ENCODE data around the gene SLC6A9. TPM values are rescaled to one million over a fixed set of nuclear protein-coding genes. Genes with fewer than 3 reads are reported as not detected.

The SLC6A9 gene
- total and polyA plus RNA-seq, 2 of the 8 experiments (the other 6 are each of a cell fraction or from before 2014, with no cell fraction given) = 20.2 to 24.2 TPM

- Histone ChIP-seq H3K9me3 (ENCODE audit: insufficient read depth in 2 of 2, low read depth in 1 of 2, low read length in 1 of 2) (no peaks in the 10 kb centered on the region), H3K4me1 (replicated peaks in 1 of 4; ENCODE audit: control insufficient read depth in 3 of 4, insufficient read depth in 4 of 4, low read length in 3 of 4) (peaks cover 4 to 22% (median 16%) of the 10 kb centered on the region in 4 experiments), H3K79me2 (ENCODE audit: control insufficient read depth in 1 of 2, insufficient read depth in 2 of 2, low read length in 2 of 2) (peaks cover 0 to 24% of the 10 kb centered on the region in 2 experiments; a peak in 2 of 4 replicates), H2BK12ac (ENCODE audit: low read depth, low read length) (no peak overlapping the region), H3K27ac (ENCODE audit: low read depth, low read length) (no peak overlapping the region), H3K4me3 (ENCODE audit: extremely low read depth in 1 of 4, insufficient read depth in 2 of 4, low read depth in 3 of 4, low read length in 4 of 4) (peak overlapping the region; percentile 71 to 90 (median 76)), H3K14ac (ENCODE audit: insufficient read length) (no peak overlapping the region), H3K23ac (ENCODE audit: insufficient read length) (no peak overlapping the region), H3K56ac (replicated peaks; ENCODE audit: insufficient read length, low read depth, low read length) (no peak overlapping the region), H4K20me1 (replicated peaks in 1 of 2; ENCODE audit: control insufficient read depth in 1 of 2, insufficient read depth in 2 of 2, low read length in 2 of 2) (peaks cover 2 to 32% of the 10 kb centered on the region in 2 experiments), H2BK120ac (replicated peaks; ENCODE audit: low read depth, low read length) (no peak overlapping the region), H2BK20ac (ENCODE audit: low read length) (no peak overlapping the region), H3K27me3 (replicated peaks in 1 of 4; ENCODE audit: control insufficient read depth in 3 of 4, extremely low read depth in 1 of 4, insufficient read depth in 3 of 4, low read length in 3 of 4) (no peaks in the 10 kb centered on the region), H2BK5ac (ENCODE audit: low read depth, low read length) (no peak overlapping the region), H3K36me3 (ENCODE audit: control insufficient read depth in 2 of 4, insufficient read depth in 4 of 4, low read length in 3 of 4) (peaks cover 2 to 25% (median 15%) of the 10 kb centered on the region in 4 experiments; a peak in 5 of 8 replicates), H2BK15ac (ENCODE audit: low read length) (0 out of 2 replicates have a peak overlapping the region, but pooled peaks have one; percentile 61), H3K79me1 (ENCODE audit: low read depth, low read length) (peaks cover 28% of the 10 kb centered on the region), H4K8ac (ENCODE audit: extremely low read depth, insufficient read depth, low read length) (no peak overlapping the region), H3K9ac (replicated peaks in 1 of 4; ENCODE audit: extremely low read depth in 1 of 4, low read depth in 3 of 4, low read length in 3 of 4) (no peak overlapping the region), H3K23me2 (ENCODE audit: low read depth, low read length) (peaks cover 27% of the 10 kb centered on the region), H2AFZ (ENCODE audit: low read length) (no peak overlapping the region), H3K18ac (ENCODE audit: extremely low read depth, low read length) (no peak overlapping the region), H3K4ac (replicated peaks; ENCODE audit: insufficient read length, low read depth, low read length) (no peak overlapping the region), H4K5ac (ENCODE audit: insufficient read length, low read depth, low read length) (no peak overlapping the region), H3K4me2 (ENCODE audit: insufficient read depth in 1 of 2, low read depth in 2 of 2, low read length in 2 of 2) (peak overlapping the region; percentile 61 to 88), H4K91ac (replicated peaks; ENCODE audit: insufficient read length, low read length) (no peak overlapping the region), H2AK5ac (ENCODE audit: low read depth, low read length) (0 out of 2 replicates have a peak overlapping the region, but pooled peaks have one; percentile 3)
- no peak for DNase-seq (ENCODE audit: low read depth in 1 of 2, low spot score in 2 of 2)
- no peak for FAIRE-seq
- POLR2A ChIA-PET (ENCODE audit: partially characterized antibody) = interaction anchor here (0.7 to 12.9 kb wide), 8 partner anchors 8 to 72 kb away, joined by 3 to 189 read pairs (median 6); partner anchors contain the start of gene CCDC24
- WGBS, 2 experiments (ENCODE audit: extremely low coverage in 1 of 2, insufficient coverage in 1 of 2, insufficient read length in 1 of 2, insufficient replicate concordance in 2 of 2, low coverage in 1 of 2, low lambda C conversion rate in 2 of 2, missing lambda C conversion rate in 1 of 2) = 95% methylated on average over 5 of the region's 5 CpGs; no CpG with 5 or more reads in 1 of the 2 experiments
- no peak for TF ChIP-seq ATF3 (IDR thresholded peaks at IDR 0.05; ENCODE audit: insufficient read depth, low read depth, low read length)
- 0 out of 2 replicates have a peak, but pooled peaks have one; percentile 1 for TF ChIP-seq TBP (IDR thresholded peaks at IDR 0.05; ENCODE audit: low read depth, low read length)
- CTCF ChIA-PET (ENCODE audit: partially characterized antibody) = interaction anchor here (0.7 to 5.0 kb wide), 6 partner anchors 11 to 56 kb away, joined by 3 to 34 read pairs (median 4); partner anchors contain the start of gene CCDC24
These were observed 53.1 kb downstream of the SLC6A9 start for GRCh38 chr1:43978264-43978550.

All from H1 (cell line).